Tibial nerve (tissue), 4 donors: ENCODE results near the gene CCDC9B.
A peak's percentile ranks its signal among the peaks of the same experiment; 100 is the strongest.

Experiments
- EP300 ChIP-seq, 2 donors: sonication (generic); formaldehyde crosslinking; IDR thresholded peaks; one replicate each; pipeline ENCODE4 v1.6.1; 2017; ENCODE audit warnings: antibody characterized with exemption in 2 of 2, mild to moderate bottlenecking in 1 of 2
- POLR2A ChIP-seq, 2 donors: fragments of 450-650 bp; IDR thresholded peaks; one replicate each; pipeline ENCODE4 v1.6.1; 2017; ENCODE audit warnings: antibody characterized with exemption in 2 of 2, mild to moderate bottlenecking in 2 of 2, moderate library complexity in 2 of 2
- TF ChIP-seq, protein P1 (sequence below), 5 experiments: fragments of 200-600 bp in 3 of 5; fragments of 450-650 bp in 2 of 5; sonication (generic) in 3 of 5; IDR thresholded peaks; one replicate each; pipeline ENCODE4 v1.5.1; 2016 to 2019; ENCODE audit warnings: antibody characterized with exemption in 5 of 5, mild to moderate bottlenecking in 3 of 5, moderate library complexity in 2 of 5

DNA sequence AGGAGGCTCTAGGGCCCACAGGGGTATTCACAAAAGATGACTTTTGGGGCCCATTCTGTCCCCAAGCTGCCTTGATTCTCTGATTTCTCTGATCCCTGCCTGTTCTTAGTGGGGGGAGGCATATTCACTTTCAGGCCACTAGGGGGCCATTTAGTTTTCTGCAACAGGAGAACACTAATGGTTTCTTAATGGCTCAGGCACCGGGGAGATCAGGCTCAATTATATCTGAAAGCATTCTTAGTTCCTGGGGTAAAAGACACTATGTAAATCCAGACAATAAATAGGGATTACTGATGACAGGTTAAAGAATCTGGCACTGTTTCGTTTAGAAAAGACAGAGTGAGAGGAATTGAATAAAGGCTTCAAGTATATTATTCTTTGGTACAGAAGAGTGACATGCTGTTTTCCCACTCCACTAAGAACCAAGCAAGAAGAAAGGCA, 19.8 kb downstream of the CCDC9B start:
- TF ChIP-seq EP300 (IDR thresholded peaks at IDR 0.05) (no peak), POLR2A (IDR thresholded peaks at IDR 0.05) (no peak)
- TF ChIP-seq, protein P1, sequence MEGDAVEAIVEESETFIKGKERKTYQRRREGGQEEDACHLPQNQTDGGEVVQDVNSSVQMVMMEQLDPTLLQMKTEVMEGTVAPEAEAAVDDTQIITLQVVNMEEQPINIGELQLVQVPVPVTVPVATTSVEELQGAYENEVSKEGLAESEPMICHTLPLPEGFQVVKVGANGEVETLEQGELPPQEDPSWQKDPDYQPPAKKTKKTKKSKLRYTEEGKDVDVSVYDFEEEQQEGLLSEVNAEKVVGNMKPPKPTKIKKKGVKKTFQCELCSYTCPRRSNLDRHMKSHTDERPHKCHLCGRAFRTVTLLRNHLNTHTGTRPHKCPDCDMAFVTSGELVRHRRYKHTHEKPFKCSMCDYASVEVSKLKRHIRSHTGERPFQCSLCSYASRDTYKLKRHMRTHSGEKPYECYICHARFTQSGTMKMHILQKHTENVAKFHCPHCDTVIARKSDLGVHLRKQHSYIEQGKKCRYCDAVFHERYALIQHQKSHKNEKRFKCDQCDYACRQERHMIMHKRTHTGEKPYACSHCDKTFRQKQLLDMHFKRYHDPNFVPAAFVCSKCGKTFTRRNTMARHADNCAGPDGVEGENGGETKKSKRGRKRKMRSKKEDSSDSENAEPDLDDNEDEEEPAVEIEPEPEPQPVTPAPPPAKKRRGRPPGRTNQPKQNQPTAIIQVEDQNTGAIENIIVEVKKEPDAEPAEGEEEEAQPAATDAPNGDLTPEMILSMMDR (IDR thresholded peaks at IDR 0.05), result peak; percentile 81 to 90 (median 82)
